ENCODE data around the gene IRF8.
"Not testable (repeated sequence)": the region's sequence is repeated elsewhere in the genome, so short reads cannot be mapped to it uniquely, and the experiment has no call there.

The IRF8 gene, protein sequence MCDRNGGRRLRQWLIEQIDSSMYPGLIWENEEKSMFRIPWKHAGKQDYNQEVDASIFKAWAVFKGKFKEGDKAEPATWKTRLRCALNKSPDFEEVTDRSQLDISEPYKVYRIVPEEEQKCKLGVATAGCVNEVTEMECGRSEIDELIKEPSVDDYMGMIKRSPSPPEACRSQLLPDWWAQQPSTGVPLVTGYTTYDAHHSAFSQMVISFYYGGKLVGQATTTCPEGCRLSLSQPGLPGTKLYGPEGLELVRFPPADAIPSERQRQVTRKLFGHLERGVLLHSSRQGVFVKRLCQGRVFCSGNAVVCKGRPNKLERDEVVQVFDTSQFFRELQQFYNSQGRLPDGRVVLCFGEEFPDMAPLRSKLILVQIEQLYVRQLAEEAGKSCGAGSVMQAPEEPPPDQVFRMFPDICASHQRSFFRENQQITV

GRCh38 chr16:85898521-85899442, at the start of gene IRF8:
Gene IRF8 (plus strand): TSS chr16:85899162. CDS start chr16:85903016, 3,854 bp downstream.
- Histone ChIP-seq H3K36me3 (ENCODE audit: control insufficient read depth, insufficient read depth, low read length) (peaks cover 2% of the 10 kb centered on the region), H3K4me3 (ENCODE audit: low read length) (peak within 1 kb of the TSS; percentile 74), H3K4me1 (ENCODE audit: control insufficient read depth, insufficient read depth, low read length) (no peaks in the 10 kb centered on the region), H3K9ac (ENCODE audit: low read length) (peak within 1 kb of the TSS; percentile 40), H3K27me3 (ENCODE audit: control insufficient read depth, insufficient read depth, low read length) (peaks cover 3% of the 10 kb centered on the region), H3K27ac (ENCODE audit: low read depth, low read length) (peak within 1 kb of the TSS; percentile 9)

DNA sequence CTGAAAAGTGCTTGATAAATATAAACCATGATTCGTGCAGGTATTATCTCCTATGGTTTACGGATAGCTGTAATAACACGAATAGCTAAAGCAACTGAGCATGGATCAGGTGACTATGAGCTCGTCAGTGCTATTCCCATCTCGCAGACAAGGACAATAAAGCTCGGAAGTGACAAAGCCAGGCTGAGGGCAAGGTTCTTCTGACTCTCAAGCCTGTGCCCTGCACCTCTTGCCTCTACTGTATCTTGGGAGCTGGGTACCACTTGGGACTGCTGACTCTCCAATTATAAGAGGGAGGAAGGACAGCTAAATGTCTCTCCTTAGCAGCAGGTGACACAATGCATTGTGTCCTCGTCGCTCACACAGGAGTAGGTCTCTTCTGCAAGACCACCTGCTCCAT, 49.6 kb upstream of the IRF8 start:
- Histone ChIP-seq H3K27ac (ENCODE audit: low read depth, low read length) (no peak overlapping the region), H3K4me1 (ENCODE audit: control insufficient read depth, insufficient read depth, low read length) (peaks cover 4% of the 10 kb centered on the region), H3K4me3 (ENCODE audit: low read length) (no peak overlapping the region), H3K36me3 (ENCODE audit: control insufficient read depth, insufficient read depth, low read length) (no peaks in the 10 kb centered on the region), H3K27me3 (ENCODE audit: control insufficient read depth, insufficient read depth, low read length) (no peaks in the 10 kb centered on the region), H3K9ac (ENCODE audit: low read length) (no peak overlapping the region)

GRCh38 chr16:85850344-85850880, 48.5 kb upstream of the IRF8 start:
- Histone ChIP-seq H3K4me1 (ENCODE audit: control insufficient read depth, insufficient read depth, low read length) (no peaks in the 10 kb centered on the region), H3K27ac (ENCODE audit: low read depth, low read length) (no peak overlapping the region), H3K9ac (ENCODE audit: low read length) (no peak overlapping the region), H3K4me3 (ENCODE audit: low read length) (no peak overlapping the region), H3K27me3 (ENCODE audit: control insufficient read depth, insufficient read depth, low read length) (no peaks in the 10 kb centered on the region), H3K36me3 (ENCODE audit: control insufficient read depth, insufficient read depth, low read length) (no peaks in the 10 kb centered on the region)

DNA sequence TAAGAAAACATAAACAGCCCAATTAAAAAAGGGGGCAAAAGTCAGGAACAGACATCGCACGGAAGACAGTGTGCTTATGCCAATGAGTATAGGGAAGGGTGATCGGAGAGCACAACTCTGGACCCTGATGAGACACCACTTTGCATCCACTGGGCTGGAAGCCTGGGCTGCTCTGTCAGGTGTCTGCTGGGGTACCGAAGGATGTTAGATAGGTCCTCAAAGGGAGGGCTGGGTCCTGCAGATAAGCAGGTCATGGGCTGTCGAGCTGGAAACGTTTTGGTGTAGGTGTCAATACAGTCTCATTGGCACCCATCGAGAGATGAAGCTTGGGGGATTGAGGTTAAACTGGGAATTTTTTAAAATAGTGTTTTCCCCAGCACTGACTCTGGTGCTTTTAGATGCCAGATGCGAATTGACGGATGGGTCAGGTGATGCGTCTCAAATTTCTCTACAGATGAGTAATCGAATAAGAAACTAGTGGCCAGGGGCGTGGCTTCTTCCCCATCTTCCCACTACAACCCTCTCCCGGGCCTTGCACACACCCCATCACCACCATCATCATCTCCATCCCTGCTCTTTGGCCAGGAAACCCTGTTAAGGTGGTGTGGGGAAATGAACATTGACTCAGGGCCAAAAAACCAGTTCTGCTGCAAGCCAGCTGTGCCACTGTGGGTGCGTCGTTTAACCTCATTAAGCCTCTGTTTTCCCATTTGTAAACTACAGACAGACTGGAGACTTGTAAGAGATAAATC, 47.8 kb upstream of the IRF8 start:
- Histone ChIP-seq H3K27me3 (ENCODE audit: control insufficient read depth, insufficient read depth, low read length) (no peaks in the 10 kb centered on the region), H3K9ac (ENCODE audit: low read length) (no peak overlapping the region), H3K4me3 (ENCODE audit: low read length) (no peak overlapping the region), H3K4me1 (ENCODE audit: control insufficient read depth, insufficient read depth, low read length) (no peaks in the 10 kb centered on the region), H3K36me3 (ENCODE audit: control insufficient read depth, insufficient read depth, low read length) (no peaks in the 10 kb centered on the region), H3K27ac (ENCODE audit: low read depth, low read length) (no peak overlapping the region)

- Histone ChIP-seq H3K9ac (ENCODE audit: low read length) (no peak overlapping the region), H3K27me3 (ENCODE audit: control insufficient read depth, insufficient read depth, low read length) (no peaks in the 10 kb centered on the region), H3K4me3 (ENCODE audit: low read length) (no peak overlapping the region), H3K4me1 (ENCODE audit: control insufficient read depth, insufficient read depth, low read length) (no peaks in the 10 kb centered on the region), H3K27ac (ENCODE audit: low read depth, low read length) (no peak overlapping the region), H3K36me3 (ENCODE audit: control insufficient read depth, insufficient read depth, low read length) (no peaks in the 10 kb centered on the region)
These were observed 45.1 kb upstream of the IRF8 start for GRCh38 chr16:85853547-85854545.

- no peaks in the 10 kb centered on the region for H3K4me1 ChIP-seq (ENCODE audit: control insufficient read depth, insufficient read depth, low read length)
- H3K36me3 ChIP-seq (ENCODE audit: control insufficient read depth, insufficient read depth, low read length) = no peaks in the 10 kb centered on the region
- no peak overlapping the region for H3K27ac ChIP-seq (ENCODE audit: low read depth, low read length)
- H3K27me3 ChIP-seq (ENCODE audit: control insufficient read depth, insufficient read depth, low read length) = no peaks in the 10 kb centered on the region
- no peak overlapping the region for H3K4me3 ChIP-seq (ENCODE audit: low read length)
- H3K9ac ChIP-seq (ENCODE audit: low read length) = no peak overlapping the region
These were observed 44.0 kb upstream of the IRF8 start for GRCh38 chr16:85854935-85855334.

DNA sequence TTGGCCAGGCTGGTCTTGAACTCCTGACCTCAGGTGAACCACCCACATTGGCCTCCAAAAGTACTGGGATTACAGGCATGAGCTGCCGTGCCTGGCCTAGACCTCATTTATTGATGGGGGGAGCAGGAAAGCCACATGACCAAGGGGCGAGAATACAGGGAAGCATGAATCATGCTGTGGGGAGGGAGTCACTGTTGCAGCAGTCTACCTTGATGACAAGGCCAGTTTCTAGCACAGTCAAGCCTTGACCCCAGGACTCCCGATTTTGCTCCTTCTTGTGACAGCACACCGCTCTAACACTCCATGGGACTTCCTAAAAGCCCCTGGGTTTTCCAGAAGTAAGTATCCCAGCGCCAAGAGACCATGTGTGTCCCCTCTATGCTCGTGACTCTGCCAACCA, 42.9 kb upstream of the IRF8 start:
- no peak overlapping the region for H3K27ac ChIP-seq (ENCODE audit: low read depth, low read length)
- H3K4me1 ChIP-seq (ENCODE audit: control insufficient read depth, insufficient read depth, low read length) = no peaks in the 10 kb centered on the region
- H3K4me3 ChIP-seq (ENCODE audit: low read length) = no peak overlapping the region
- H3K27me3 ChIP-seq (ENCODE audit: control insufficient read depth, insufficient read depth, low read length) = no peaks in the 10 kb centered on the region
- no peak overlapping the region for H3K9ac ChIP-seq (ENCODE audit: low read length)
- H3K36me3 ChIP-seq (ENCODE audit: control insufficient read depth, insufficient read depth, low read length) = no peaks in the 10 kb centered on the region

DNA sequence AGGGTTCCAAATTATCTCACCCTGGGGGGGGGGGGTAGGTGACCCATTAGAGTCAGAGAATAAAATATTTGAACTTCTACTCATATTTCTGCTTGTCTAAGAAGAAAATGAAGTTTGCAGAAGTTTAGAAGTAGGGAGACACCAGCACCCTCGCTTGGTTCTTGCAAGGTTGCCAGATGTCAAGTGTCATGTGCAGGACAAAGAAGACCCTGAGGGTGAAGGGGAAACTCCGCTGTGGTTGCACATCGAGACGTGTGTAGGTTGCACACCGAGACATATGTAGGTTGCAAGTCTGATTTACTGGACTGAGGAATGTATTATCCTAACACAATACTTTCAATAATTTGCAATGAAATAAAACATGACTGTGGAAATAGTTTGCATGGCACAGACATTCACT, 42.4 kb upstream of the IRF8 start:
- H3K4me1 ChIP-seq (ENCODE audit: control insufficient read depth, insufficient read depth, low read length) = no peaks in the 10 kb centered on the region
- H3K27ac ChIP-seq (ENCODE audit: low read depth, low read length) = no peak overlapping the region
- H3K4me3 ChIP-seq (ENCODE audit: low read length) = no peak overlapping the region
- H3K9ac ChIP-seq (ENCODE audit: low read length) = no peak overlapping the region
- H3K27me3 ChIP-seq (ENCODE audit: control insufficient read depth, insufficient read depth, low read length) = no peaks in the 10 kb centered on the region
- no peaks in the 10 kb centered on the region for H3K36me3 ChIP-seq (ENCODE audit: control insufficient read depth, insufficient read depth, low read length)

DNA sequence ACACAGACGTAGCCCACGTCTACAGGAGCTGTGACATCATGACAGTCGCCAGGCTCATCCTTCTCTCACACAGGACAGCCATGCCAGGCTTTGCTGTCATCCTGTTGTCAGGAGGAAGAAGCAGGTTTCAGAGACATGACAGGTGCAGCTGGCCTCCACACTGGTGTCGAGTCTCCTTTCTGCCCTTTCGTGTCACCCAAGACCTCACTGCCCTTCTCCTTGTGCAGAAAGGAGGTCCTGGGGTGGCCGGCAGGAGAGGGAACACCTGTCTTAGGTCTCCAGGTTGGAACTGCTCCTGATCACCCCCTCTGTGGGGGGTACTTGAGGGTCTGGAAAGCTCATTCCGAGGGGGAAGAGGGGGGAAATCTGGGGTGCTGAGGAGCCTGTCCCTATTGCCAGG, 41.6 kb upstream of the IRF8 start:
- no peak overlapping the region for H3K27ac ChIP-seq (ENCODE audit: low read depth, low read length)
- H3K36me3 ChIP-seq (ENCODE audit: control insufficient read depth, insufficient read depth, low read length) = no peaks in the 10 kb centered on the region
- H3K4me1 ChIP-seq (ENCODE audit: control insufficient read depth, insufficient read depth, low read length) = no peaks in the 10 kb centered on the region
- H3K4me3 ChIP-seq (ENCODE audit: low read length) = no peak overlapping the region
- no peaks in the 10 kb centered on the region for H3K27me3 ChIP-seq (ENCODE audit: control insufficient read depth, insufficient read depth, low read length)
- no peak overlapping the region for H3K9ac ChIP-seq (ENCODE audit: low read length)

DNA sequence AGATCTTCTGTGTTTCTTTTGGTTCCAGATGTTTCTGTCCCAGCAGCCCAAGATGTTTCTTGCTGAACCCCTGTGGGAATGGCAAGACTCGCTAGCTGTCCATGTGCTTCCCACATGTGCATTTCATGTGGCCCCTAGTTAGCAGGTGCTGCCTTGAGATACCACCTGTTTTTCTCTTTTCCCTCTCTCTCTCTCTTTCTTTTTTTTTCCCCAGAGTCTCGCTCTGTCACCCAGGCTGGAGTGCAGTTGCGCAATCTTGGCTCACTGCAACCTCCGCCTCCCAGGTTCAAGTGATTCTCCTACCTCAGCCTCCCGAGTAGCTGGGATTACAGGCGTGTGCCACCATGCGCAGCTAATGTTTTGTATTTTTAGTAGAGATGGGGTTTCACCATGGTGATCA, 40.4 kb upstream of the IRF8 start:
- H3K9ac ChIP-seq (ENCODE audit: low read length); H3K36me3 ChIP-seq (ENCODE audit: control insufficient read depth, insufficient read depth, low read length); H3K27me3 ChIP-seq (ENCODE audit: control insufficient read depth, insufficient read depth, low read length); H3K4me1 ChIP-seq (ENCODE audit: control insufficient read depth, insufficient read depth, low read length); H3K27ac ChIP-seq (ENCODE audit: low read depth, low read length); H3K4me3 ChIP-seq (ENCODE audit: low read length): not testable (repeated sequence)

Data from rectal smooth muscle tissue (tissue), 1 donor.